Measurements from ENCODE around the gene CELF4. TPM values are rescaled to one million over a fixed set of nuclear protein-coding genes. Genes with fewer than 3 reads are reported as not detected.

The CELF4 gene
- total and polyA plus RNA-seq, 2 of the 4 experiments (the other 2 are of a cell fraction): not detected

- Histone ChIP-seq H2AK9ac (replicated peaks; ENCODE audit: low read depth, low read length, poor library complexity) (no peak overlapping the region), H3K9ac (ENCODE audit: low read depth, low read length) (no peak overlapping the region), H4K5ac (ENCODE audit: low read depth, low read length) (no peak overlapping the region), H4K8ac (ENCODE audit: low read depth in 2 of 2, low read length in 2 of 2) (no peak overlapping the region), H3K4me3 (ENCODE audit: insufficient read depth, low read depth, low read length) (no peak overlapping the region), H3K56ac (ENCODE audit: extremely low read depth, insufficient read depth, low read length) (no peak overlapping the region), H2BK15ac (ENCODE audit: low read depth, low read length) (no peak overlapping the region), H4K20me1 (ENCODE audit: insufficient read depth, low read length) (no peaks in the 10 kb centered on the region), H2BK5ac (ENCODE audit: low read depth, low read length, poor library complexity, severe bottlenecking) (no peak overlapping the region), H3K23ac (ENCODE audit: low read depth, low read length) (no peak overlapping the region), H3K36me3 (ENCODE audit: control insufficient read depth, insufficient read depth, low read length) (no peaks in the 10 kb centered on the region), H4K91ac (ENCODE audit: insufficient read depth, low read depth, low read length) (no peak overlapping the region), H2AK5ac (ENCODE audit: low read depth, low read length) (no peak overlapping the region), H3K79me1 (ENCODE audit: low read depth in 1 of 2, low read length in 2 of 2) (no peaks in the 10 kb centered on the region), H3K27me3 (ENCODE audit: control insufficient read depth, insufficient read depth, low read length) (peaks cover 13% of the 10 kb centered on the region; the same call in 1 of the 2 replicates), H3K4me2 (ENCODE audit: low read depth, low read length) (no peak overlapping the region), H3K4ac (ENCODE audit: low read depth, low read length) (no peak overlapping the region), H3K27ac (ENCODE audit: insufficient read depth, low read length) (no peak overlapping the region), H2AFZ (replicated peaks; ENCODE audit: low read length, poor library complexity) (no peak overlapping the region), H3K18ac (ENCODE audit: low read depth, low read length) (no peak overlapping the region; the same call in 1 of the 2 replicates), H3K14ac (replicated peaks; ENCODE audit: low read depth, low read length) (no peak overlapping the region), H2BK20ac (ENCODE audit: low read depth, low read length) (no peak overlapping the region), H3K9me1 (ENCODE audit: insufficient read depth, low read length) (no peaks in the 10 kb centered on the region; the same call in 1 of the 2 replicates), H3K4me1 (ENCODE audit: control insufficient read depth, insufficient read depth, low read length) (peaks cover 11% of the 10 kb centered on the region; the same call in 1 of the 2 replicates), H3K9me3 (ENCODE audit: control insufficient read depth, insufficient read depth, low read length) (no peaks in the 10 kb centered on the region), H2BK120ac (ENCODE audit: low read depth, low read length) (no peak overlapping the region)
- DNase-seq (no peak), ATAC-seq (ENCODE audit: low read depth) (no peak)
- no TSS peak for BruUV-seq (replicated peaks)
- POLR2A ChIA-PET (ENCODE audit: unreplicated experiment): no interaction called here
- CTCF ChIA-PET: no interaction called here
- in situ Hi-C loops (cut with MboI; ENCODE audit: low sequenced_read_pairs): no loop called here
- dilution Hi-C loops (cut with HindIII; ENCODE audit: low sequenced_read_pairs, unreplicated experiment): no loop called here
- TF ChIP-seq BHLHE40 (IDR thresholded peaks at IDR 0.05; ENCODE audit: low read depth, low read length) (no peak), CHD1 (IDR thresholded peaks at IDR 0.05; ENCODE audit: low read depth, low read length) (no peak), ELK1 (IDR thresholded peaks at IDR 0.05; ENCODE audit: borderline replicate concordance, low read depth, low read length) (no peak), CEBPB (IDR thresholded peaks at IDR 0.05; ENCODE audit: low read depth, low read length) (no peak), RCOR1 (IDR thresholded peaks at IDR 0.05; ENCODE audit: insufficient replicate concordance, low read length) (no peak), FOS (IDR thresholded peaks at IDR 0.05; ENCODE audit: low read depth, low read length) (no peak), NFE2L2 (IDR thresholded peaks at IDR 0.05; ENCODE audit: low read depth, low read length) (no peak), MAZ (IDR thresholded peaks at IDR 0.05; ENCODE audit: borderline replicate concordance, low read depth, low read length) (no peak)
- TF ChIP-seq, protein P1, sequence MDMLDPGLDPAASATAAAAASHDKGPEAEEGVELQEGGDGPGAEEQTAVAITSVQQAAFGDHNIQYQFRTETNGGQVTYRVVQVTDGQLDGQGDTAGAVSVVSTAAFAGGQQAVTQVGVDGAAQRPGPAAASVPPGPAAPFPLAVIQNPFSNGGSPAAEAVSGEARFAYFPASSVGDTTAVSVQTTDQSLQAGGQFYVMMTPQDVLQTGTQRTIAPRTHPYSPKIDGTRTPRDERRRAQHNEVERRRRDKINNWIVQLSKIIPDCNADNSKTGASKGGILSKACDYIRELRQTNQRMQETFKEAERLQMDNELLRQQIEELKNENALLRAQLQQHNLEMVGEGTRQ (IDR thresholded peaks at IDR 0.05; ENCODE audit: low read depth, low read length): no peak
- WGBS, 2 experiments (ENCODE audit: extremely low coverage in 2 of 2, insufficient read length in 1 of 2): 87% methylated on average over 3 of the region's 14 CpGs; no CpG with 5 or more reads in 1 of the 2 experiments
- intact Hi-C loops (cut with micrococcal nuclease): no loop called here
These were observed 114.3 kb downstream of the CELF4 start for GRCh38 chr18:37451239-37451825.
